G401 (cell line): Measurements from ENCODE around the gene MAP4K3. TPM values are rescaled to one million over a fixed set of nuclear protein-coding genes. Genes with fewer than 3 reads are reported as not detected.
A peak's percentile ranks its signal among the peaks of the same experiment; 100 is the strongest.

Experiments used
- DNase-seq: peaks from one replicate; pipeline ENCODE4 v3.0.0-alpha.2; 2015; ENCODE audit warnings: low spot score
- in situ Hi-C: cut with HindIII; loops from 2 replicates; pipeline ENCODE4 v1.10.0; 2016; ENCODE audit warnings: low sequenced_read_pairs, mixed read lengths
- total RNA-seq: library from RNA; depleted of rRNA; stranded (reverse); fragments of >200 nt; shearing (Covaris generic); gene quantifications from 2 replicates; pipeline ENCODE4 v1.2.3, GENCODE V29; 2014

Gene MAP4K3
- total RNA-seq, 1 experiment from 2014 or later: 49.5 TPM

- no peak for DNase-seq
- in situ Hi-C loops: no loop called here
These were observed 10.4 kb upstream of the MAP4K3 start for GRCh38 chr2:39447266-39448168.

- in situ Hi-C loops: no loop called here
- DNase-seq: no peak
These were observed 8.8 kb upstream of the MAP4K3 start for GRCh38 chr2:39445934-39446333.

DNA sequence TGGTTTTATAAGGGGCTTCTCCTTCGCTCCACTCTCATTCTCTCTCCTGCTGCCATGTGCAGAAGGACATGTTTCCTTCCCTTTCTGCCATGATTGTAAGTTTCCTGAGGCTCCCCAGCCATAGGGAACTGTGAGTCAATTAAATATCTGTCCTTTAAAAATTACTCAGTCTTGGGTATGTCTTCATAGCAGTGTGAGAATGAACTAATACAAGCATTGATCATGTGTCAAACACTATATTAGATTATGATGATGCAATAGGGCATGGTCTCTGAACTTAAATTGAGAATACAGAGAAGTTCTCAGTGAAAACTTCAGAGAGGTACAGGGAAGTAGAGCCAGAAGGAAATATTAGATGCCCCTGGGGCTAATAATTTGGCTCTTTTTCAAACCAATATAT lies 5.9 kb upstream of the MAP4K3 start:
- DNase-seq: no peak
- in situ Hi-C loops: no loop called here

DNA sequence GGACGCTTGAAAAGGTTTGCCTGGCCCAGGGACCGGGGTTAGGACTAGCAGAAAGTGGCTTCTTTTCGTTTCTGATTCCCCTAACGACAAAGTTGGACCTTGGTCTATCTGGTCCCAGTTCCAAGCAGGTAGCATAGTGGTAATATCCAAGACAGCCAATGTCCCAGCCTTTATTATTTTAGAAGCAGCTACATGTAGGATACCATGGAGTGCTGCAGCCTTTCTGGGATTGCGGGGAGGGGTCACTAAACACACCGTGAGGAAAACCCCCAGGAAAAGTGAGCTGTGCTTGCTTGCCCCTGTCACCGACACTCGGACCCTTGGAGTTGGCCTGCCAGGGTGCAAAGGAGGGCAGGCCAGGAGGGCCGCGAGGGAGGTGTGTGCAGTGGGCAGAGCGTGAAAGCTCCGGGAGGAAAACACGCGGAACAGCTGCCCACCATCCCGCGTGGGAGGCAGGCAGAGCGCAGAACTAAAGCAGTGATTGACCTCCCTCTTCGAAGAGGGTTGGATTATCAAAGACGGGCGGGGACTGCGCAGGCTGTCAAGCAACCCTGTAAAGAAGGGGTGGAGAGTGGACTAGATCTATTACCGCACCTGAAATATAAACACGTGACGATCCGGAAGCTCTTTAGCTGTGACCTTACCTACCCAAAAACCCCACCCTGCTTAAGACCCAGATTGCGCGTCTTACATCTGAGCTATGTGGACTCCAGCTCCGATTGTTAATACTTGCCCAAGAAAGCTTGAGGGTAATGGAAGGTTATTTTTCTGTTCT lies 624 bp upstream of the MAP4K3 start:
- DNase-seq: peak; percentile 74
- in situ Hi-C loops: no loop called here

- in situ Hi-C loops: no loop called here
- DNase-seq: peak; percentile 66
These were observed 1.1 kb downstream of the MAP4K3 start for GRCh38 chr2:39435741-39436591.

GRCh38 chr2:39435234-39435633 lies 1.9 kb downstream of the MAP4K3 start:
- peak; percentile 58 for DNase-seq
- in situ Hi-C loops: no loop called here

DNA sequence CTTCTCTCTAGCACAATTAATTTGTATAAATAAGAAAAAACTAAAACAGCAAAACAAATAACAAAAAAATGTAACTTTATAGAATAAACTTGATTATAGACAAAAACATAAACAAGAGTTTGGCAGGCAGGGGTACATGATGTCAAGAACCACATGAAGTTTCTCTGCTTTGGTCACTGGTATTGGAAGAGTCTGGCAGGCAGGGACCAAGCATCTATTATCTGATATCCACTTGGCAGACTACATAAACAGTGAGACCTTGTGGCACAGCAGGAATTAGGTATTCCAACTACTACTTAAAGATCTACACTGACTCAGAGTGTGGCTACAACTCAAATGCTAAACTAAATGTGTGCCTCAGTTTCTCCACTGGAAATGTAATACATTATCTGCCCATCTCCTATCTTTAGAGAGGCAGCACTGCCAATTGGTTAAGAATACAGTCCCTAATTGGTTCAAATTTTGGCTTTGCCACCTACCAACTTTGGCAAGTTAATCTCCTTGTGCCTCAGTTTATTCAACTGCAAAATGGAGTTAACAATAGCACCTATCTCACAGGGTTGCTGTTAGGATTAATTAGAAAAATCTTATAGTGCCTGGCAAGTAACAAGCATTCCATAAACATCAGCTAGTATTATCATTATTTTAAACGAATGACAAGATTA lies 2.7 kb downstream of the MAP4K3 start:
- in situ Hi-C loops: no loop called here
- DNase-seq: peak; percentile 20

DNA sequence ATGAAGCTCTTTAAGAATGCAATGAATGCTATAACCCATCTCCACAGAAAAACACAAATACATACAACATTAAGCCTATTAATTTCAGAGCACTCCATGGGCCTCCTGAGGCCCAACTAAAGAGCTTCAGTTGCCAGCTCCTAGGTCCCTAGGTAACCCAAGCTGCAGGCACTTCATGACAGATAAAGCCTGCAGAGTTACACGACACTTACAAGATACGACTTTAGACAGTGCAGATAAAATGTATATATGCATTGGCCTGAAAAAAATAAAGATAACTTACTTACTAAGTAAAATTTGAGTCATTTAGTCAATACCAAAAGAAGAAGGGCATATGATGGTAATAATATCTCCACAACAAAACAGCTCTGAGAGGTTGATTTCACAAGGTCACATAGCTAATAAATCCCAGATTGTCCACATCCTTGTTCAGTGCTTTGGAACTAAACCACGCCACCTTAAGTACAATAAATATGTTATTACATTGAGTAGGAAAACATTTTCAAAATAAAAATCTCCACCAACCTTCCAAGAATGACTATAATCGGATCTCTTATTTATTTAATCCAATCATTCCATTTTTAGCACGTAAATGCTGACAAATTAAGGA lies 3.4 kb downstream of the MAP4K3 start:
- in situ Hi-C loops: no loop called here
- peak; percentile 34 for DNase-seq

DNA sequence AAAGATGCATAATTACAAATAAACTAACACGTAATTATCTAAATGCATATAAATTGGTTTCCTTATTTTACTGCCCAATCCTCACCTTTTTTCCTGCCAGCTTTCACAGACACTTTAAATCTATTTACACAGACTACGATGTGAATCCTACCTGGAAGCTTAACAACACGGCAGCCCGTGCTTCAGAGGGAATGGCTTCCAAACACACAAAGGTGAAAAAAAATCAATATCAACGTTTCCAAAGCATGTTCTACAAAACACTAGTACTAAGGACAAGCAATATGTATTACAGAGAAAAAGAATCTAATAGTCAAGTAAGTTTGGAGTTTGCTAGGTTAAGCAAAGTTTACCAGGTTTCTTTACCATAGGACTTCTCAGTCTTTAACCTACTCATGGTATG lies 4.4 kb downstream of the MAP4K3 start:
- in situ Hi-C loops: no loop called here

GRCh38 chr2:39431592-39432316 lies 5.3 kb downstream of the MAP4K3 start:
- peak; percentile 23 for DNase-seq
- in situ Hi-C loops: no loop called here

More for the DNA sequence above, 4.4 kb downstream of the MAP4K3 start:
- peak; percentile 20 for DNase-seq

- in situ Hi-C loops: no loop called here
- DNase-seq: no peak
These were observed 7.3 kb downstream of the MAP4K3 start for GRCh38 chr2:39429746-39430145.

- DNase-seq: no peak
- in situ Hi-C loops: no loop called here
These were observed 12.1 kb downstream of the MAP4K3 start for GRCh38 chr2:39424951-39425350.

DNA sequence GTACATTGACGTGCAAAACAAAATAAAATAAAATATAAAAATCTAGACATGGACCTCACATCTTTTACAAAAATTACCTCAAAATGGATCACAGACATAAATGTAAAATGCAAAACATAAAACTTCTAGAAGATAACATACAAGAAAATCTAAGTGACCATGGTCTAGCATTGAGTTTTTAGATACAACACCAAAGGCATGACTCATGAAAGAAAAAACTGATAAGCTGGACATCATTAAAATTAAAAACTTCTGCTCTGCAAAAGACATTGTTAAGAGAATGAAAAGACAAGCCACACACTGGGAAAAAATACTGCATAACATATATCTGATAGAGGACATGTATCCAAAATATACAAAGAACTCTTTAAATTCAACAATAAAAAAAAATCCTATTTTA lies 14.4 kb downstream of the MAP4K3 start:
- in situ Hi-C loops: no loop called here
- no peak for DNase-seq

DNA sequence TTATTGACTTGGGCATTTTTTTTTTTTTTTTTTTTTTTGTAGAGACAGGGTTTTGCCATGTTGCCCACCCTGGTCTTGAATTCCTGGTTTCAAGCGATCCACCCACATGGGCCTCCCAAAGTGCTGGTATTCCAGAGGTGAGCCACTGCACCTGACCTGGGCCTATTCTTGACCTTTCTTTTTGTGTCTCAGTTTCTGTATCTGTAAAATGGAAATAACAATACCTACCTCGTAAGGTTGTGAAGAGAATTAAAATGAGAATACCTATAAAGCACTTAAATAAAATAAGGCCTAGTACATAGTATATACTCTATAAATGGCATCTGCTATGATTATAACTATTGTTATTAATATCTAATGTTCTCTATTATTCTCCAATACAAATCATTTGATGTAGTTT lies 15.7 kb downstream of the MAP4K3 start:
- in situ Hi-C loops: no loop called here
- DNase-seq: no peak

DNA sequence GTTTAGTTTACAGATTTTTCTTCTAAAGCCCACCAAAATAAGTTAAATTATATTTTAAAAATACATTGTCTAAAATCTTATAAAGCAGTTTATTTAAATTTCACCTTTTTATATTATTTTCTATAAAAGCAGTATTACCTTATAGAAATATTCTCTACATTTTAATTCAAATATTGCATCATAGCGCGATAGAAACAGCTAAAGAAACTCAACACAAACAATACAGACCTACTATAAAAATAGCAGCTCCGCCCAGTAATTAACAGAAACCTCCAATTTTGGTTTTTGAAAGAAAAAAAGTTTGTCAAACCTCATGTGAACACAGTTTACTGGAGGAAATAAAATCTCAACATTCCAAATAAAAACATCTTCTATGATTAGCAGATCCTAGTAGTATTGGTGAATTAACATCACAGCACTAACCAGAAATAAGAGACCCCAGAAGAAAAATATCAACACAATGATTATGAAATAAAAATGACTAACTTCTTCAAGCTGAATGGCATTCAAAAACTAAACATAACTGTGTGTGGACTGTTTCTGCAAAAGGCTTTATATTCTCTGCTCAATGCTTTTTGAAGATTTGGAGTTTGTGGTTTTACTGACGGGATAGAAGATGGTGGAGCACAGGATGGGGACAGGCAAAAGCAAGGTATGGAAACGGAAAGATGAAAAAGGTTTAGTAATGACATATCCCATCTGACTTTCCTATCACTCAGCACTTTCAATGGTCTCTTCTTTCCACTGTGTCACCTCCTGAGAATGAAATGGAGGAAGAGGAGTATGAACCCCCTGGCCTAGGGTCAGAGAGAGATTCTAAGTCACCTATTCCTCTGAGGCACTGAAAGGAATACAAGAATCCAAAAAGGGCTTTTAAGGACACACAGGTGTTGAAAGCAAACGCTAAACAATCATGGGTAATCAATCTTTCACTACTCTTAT lies 17.5 kb downstream of the MAP4K3 start:
- in situ Hi-C loops: no loop called here
- DNase-seq: no peak

GRCh38 chr2:39418491-39418890 lies 18.6 kb downstream of the MAP4K3 start:
- in situ Hi-C loops: no loop called here
- DNase-seq: no peak

GRCh38 chr2:39416140-39416539 lies 20.9 kb downstream of the MAP4K3 start:
- no peak for DNase-seq
- in situ Hi-C loops: no loop called here
